ENCODE measurements around the gene CTNNBIP1.

- no peak for TF ChIP-seq REST (IDR thresholded peaks at IDR 0.05; ENCODE audit: insufficient read depth in 1 of 2, low read depth in 2 of 2, low read length in 2 of 2)
- TF ChIP-seq SIN3A (IDR thresholded peaks at IDR 0.05; ENCODE audit: borderline replicate concordance, insufficient read depth, low read length) = no peak
- TF ChIP-seq TAF1 (IDR thresholded peaks at IDR 0.05; ENCODE audit: borderline replicate concordance, insufficient read depth, low read length) = no peak
These were observed 65.3 kb downstream of the CTNNBIP1 start for GRCh38 chr1:9844756-9845155.
